Endothelial cell of umbilical vein (primary cell): ENCODE data around the gene SLC7A7.

Source experiments
- EZH2 ChIP-seq: IDR thresholded peaks from 2 replicates; pipeline ENCODE4 v1.6.1; 2012; ENCODE audit warnings: borderline replicate concordance, low read depth, mild to moderate bottlenecking, moderate library complexity, low read length, inconsistent platforms; ENCODE audit not compliant: severe bottlenecking
- FOS ChIP-seq: IDR thresholded peaks from 2 replicates; pipeline ENCODE4 v1.6.1; 2011; ENCODE audit warnings: mild to moderate bottlenecking, low read length, moderate library complexity, borderline replicate concordance; ENCODE audit not compliant: insufficient read depth
- JUN ChIP-seq: IDR thresholded peaks from 2 replicates; pipeline ENCODE4 v1.6.1; 2011; ENCODE audit warnings: borderline replicate concordance, low read depth; ENCODE audit not compliant: insufficient read length, insufficient read depth
- POLR2A ChIP-seq: IDR thresholded peaks from 2 replicates; pipeline ENCODE4 v1.6.1; 2012; ENCODE audit warnings: low read depth, mild to moderate bottlenecking, control low read depth, low read length
- POLR2AphosphoS5 ChIP-seq: IDR thresholded peaks from 2 replicates; pipeline ENCODE4 v1.6.1; 2012; ENCODE audit warnings: low read depth, mild to moderate bottlenecking, control low read depth, low read length, moderate library complexity; ENCODE audit not compliant: insufficient read depth
- TF ChIP-seq, protein P1 (sequence below), 2 donors: IDR thresholded peaks; 1 replicate in 1 of 2; 2 replicates in 1 of 2; pipeline ENCODE4 v1.5.1; 2011; ENCODE audit warnings: low read length in 2 of 2, mild to moderate bottlenecking in 2 of 2, moderate library complexity in 2 of 2, control low read depth in 1 of 2, inconsistent platforms in 1 of 2, low read depth in 1 of 2; ENCODE audit not compliant: insufficient read depth in 1 of 2; ENCODE audit errors: extremely low read depth in 1 of 2
- TF ChIP-seq, protein P2 (sequence below): IDR thresholded peaks from 2 replicates; pipeline ENCODE4 v1.6.1; 2011; ENCODE audit not compliant: insufficient read depth, insufficient read length

DNA sequence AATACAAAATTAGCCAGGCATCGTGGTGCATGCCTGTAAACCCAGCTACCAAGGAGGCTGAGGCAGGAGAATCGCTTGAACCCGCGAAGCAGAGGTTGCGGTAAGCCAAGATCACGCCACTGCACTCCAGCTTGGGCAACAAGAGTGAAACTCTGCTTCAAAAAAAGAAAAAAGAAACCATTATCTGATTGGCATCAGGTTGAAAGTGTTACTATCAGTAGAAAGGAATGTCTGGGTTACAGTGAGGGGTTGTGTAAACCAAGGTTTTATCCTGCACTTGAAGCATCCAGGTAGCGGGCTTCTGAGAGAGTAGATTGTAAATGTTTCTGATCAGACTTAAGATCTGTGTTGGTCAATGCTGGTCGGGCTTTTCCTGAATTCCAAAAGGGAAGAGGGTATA is 62.8 kb downstream of the SLC7A7 start:
- TF ChIP-seq, protein P1, sequence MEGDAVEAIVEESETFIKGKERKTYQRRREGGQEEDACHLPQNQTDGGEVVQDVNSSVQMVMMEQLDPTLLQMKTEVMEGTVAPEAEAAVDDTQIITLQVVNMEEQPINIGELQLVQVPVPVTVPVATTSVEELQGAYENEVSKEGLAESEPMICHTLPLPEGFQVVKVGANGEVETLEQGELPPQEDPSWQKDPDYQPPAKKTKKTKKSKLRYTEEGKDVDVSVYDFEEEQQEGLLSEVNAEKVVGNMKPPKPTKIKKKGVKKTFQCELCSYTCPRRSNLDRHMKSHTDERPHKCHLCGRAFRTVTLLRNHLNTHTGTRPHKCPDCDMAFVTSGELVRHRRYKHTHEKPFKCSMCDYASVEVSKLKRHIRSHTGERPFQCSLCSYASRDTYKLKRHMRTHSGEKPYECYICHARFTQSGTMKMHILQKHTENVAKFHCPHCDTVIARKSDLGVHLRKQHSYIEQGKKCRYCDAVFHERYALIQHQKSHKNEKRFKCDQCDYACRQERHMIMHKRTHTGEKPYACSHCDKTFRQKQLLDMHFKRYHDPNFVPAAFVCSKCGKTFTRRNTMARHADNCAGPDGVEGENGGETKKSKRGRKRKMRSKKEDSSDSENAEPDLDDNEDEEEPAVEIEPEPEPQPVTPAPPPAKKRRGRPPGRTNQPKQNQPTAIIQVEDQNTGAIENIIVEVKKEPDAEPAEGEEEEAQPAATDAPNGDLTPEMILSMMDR (IDR thresholded peaks at IDR 0.05; ENCODE audit: extremely low read depth in 1 of 2, insufficient read depth in 1 of 2, low read depth in 1 of 2, low read length in 2 of 2): no peak
- TF ChIP-seq POLR2AphosphoS5 (no peak), POLR2A (no peak), EZH2 (no peak), JUN (no peak), FOS (no peak)
- TF ChIP-seq, protein P2, sequence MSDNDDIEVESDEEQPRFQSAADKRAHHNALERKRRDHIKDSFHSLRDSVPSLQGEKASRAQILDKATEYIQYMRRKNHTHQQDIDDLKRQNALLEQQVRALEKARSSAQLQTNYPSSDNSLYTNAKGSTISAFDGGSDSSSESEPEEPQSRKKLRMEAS: no peak
